ENCODE measurements around the gene CAMK2B. TPM values are rescaled to one million over a fixed set of nuclear protein-coding genes. Genes with fewer than 3 reads are reported as not detected.

The CAMK2B gene
- total RNA-seq, 2 experiments from 2014 or later = 0.97 to 1.9 TPM

DNA sequence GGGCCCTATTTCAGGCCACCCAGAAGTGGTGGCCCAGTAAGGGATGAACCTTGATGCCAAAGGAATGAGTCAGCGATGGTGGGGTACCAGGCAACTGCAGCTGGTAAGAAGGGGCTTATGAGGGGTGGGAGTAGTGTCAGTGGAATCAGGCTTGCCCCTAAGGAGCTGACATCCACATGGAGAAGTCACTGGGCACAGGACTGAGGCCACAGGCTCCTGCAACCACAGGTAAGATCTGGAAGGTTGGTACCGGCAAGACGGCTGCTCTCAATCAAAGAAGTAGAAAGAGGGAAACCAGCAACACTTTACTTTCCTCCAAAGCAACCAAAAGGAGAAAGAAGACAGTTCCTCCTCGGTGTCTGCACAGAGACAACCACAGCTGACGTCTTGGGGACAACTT is 138.7 kb downstream of the CAMK2B start:
- H3K4me3 Mint-ChIP-seq = no peak overlapping the region
- ChIA-PET POLR2A (no interaction called here), CTCF (interaction anchor here (1.0 to 1.3 kb wide), 2 partner anchors 10 to 54 kb away, joined by 3 to 5 read pairs; no protein-coding TSS in a partner anchor)
- intact Hi-C loops (cut with micrococcal nuclease) = no loop called here
- ATAC-seq = no peak
- TF ChIP-seq, protein P1, sequence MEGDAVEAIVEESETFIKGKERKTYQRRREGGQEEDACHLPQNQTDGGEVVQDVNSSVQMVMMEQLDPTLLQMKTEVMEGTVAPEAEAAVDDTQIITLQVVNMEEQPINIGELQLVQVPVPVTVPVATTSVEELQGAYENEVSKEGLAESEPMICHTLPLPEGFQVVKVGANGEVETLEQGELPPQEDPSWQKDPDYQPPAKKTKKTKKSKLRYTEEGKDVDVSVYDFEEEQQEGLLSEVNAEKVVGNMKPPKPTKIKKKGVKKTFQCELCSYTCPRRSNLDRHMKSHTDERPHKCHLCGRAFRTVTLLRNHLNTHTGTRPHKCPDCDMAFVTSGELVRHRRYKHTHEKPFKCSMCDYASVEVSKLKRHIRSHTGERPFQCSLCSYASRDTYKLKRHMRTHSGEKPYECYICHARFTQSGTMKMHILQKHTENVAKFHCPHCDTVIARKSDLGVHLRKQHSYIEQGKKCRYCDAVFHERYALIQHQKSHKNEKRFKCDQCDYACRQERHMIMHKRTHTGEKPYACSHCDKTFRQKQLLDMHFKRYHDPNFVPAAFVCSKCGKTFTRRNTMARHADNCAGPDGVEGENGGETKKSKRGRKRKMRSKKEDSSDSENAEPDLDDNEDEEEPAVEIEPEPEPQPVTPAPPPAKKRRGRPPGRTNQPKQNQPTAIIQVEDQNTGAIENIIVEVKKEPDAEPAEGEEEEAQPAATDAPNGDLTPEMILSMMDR (IDR thresholded peaks at IDR 0.05) = no peak
- no peaks in the 10 kb centered on the region for H3K4me1 Mint-ChIP-seq (ENCODE audit: low read depth)
- H3K27ac Mint-ChIP-seq = no peak overlapping the region
- H3K27me3 Mint-ChIP-seq = peaks cover 2% of the 10 kb centered on the region
- H3K9me3 Mint-ChIP-seq = peaks cover 7% of the 10 kb centered on the region
- no peaks in the 10 kb centered on the region for H3K36me3 Mint-ChIP-seq (ENCODE audit: low read depth)
- DNase-seq = no peak

DNA sequence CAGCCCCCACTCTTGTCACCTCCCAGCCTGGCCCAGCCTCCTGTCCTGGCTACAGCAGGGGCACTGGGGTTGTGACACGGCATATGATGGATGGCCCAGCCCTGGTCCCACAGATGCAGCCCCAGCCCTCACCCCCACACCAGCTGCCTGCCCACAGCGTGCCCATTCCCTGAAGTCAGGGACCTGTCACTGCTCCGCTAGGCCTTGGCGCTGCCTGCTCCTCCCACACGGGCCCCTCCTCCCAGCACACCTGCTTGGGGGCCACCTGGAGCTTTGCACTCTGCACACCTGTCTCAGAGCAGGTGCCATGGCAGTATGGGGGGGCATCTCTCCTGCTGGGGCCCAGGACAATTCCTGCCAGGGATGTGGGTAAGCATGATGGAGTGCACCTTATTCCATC is 139.7 kb downstream of the CAMK2B start:
- intact Hi-C loops (cut with micrococcal nuclease) = no loop called here
- TF ChIP-seq, protein P1 (IDR thresholded peaks at IDR 0.05) = no peak
- Mint-ChIP-seq H3K27ac (no peak overlapping the region), H3K36me3 (ENCODE audit: low read depth) (no peaks in the 10 kb centered on the region), H3K9me3 (peaks cover 7% of the 10 kb centered on the region), H3K4me1 (ENCODE audit: low read depth) (no peaks in the 10 kb centered on the region), H3K4me3 (no peak overlapping the region), H3K27me3 (no peaks in the 10 kb centered on the region)
- no peak for DNase-seq
- CTCF ChIA-PET = interaction anchor here (1.3 kb wide), 1 partner anchor 11 kb away, joined by 5 read pairs; no protein-coding TSS in a partner anchor
- POLR2A ChIA-PET = no interaction called here
- no peak for ATAC-seq

DNA sequence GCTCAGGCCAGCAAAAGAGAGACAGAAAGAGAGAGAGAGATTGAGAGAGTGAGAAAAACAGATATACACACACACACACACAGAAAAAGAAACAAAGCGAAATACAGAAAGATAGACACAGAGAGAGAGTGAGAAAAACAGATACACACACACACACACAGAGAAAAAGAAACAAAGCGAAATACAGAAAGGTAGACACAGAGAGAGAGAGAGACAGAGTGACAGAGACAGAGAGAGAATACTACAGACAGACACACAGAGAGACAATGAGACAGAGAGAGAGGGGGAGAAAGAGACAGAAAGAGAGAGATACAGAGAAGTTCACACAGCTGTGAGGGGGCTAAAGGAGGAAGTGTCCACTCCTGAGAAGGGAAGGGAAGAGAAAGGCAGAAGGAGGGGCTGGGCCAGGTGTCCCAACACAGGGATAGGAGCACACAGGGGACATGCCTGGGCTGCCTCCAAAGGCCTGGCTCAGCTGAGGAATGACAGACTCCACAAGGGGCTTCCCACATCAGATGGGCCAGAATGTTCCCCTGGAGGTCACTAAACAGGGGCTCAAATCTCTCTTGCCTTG is 140.4 kb downstream of the CAMK2B start:
- H3K4me3 Mint-ChIP-seq = no peak overlapping the region
- no peak overlapping the region for H3K27ac Mint-ChIP-seq
- peaks cover 7% of the 10 kb centered on the region for H3K9me3 Mint-ChIP-seq
- CTCF ChIA-PET = no interaction called here
- DNase-seq (no peak), ATAC-seq (no peak)
- H3K4me1 Mint-ChIP-seq (ENCODE audit: low read depth) = no peaks in the 10 kb centered on the region
- H3K36me3 Mint-ChIP-seq (ENCODE audit: low read depth) = no peaks in the 10 kb centered on the region
- TF ChIP-seq, protein P1 (IDR thresholded peaks at IDR 0.05) = no peak
- intact Hi-C loops (cut with micrococcal nuclease) = no loop called here
- POLR2A ChIA-PET = no interaction called here
- no peaks in the 10 kb centered on the region for H3K27me3 Mint-ChIP-seq

DNA sequence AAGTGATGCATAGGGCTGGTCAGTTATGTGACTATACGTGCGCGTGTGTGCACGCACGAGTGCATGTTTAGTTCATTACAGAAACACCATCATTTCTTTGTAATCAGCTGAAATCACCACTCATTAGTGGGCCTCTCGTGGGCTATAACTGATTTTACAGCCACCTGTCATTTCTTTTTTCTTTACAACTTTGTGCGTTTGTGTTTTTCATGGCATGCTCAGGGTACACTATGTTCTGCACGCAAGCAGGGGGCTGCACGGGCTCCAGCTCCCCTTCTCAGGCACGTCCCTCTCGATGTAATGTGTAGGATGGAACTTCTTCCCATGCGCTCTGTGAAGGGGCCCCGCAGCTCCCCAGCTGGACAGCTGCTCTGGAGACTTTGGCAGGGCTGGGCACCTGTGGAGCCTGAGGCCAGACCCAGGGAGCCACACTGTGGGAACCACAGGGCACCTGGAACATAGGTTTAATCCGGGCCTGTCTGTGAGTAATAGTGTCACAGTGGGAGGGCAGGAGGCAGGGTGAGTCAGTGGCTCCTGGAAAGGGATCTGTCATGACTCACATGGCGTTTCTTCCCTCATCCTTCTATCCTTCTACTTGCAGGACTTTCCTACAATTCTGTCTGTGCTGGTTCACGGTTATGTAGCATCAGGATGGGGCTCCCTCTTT is 141.1 kb downstream of the CAMK2B start:
- Mint-ChIP-seq H3K9me3 (peaks cover 7% of the 10 kb centered on the region), H3K27ac (no peak overlapping the region), H3K4me3 (no peak overlapping the region), H3K4me1 (ENCODE audit: low read depth) (no peaks in the 10 kb centered on the region), H3K27me3 (no peaks in the 10 kb centered on the region), H3K36me3 (ENCODE audit: low read depth) (no peaks in the 10 kb centered on the region)
- TF ChIP-seq, protein P1 (IDR thresholded peaks at IDR 0.05) = no peak
- intact Hi-C loops (cut with micrococcal nuclease) = no loop called here
- ChIA-PET POLR2A (no interaction called here), CTCF (no interaction called here)
- no peak for ATAC-seq
- no peak for DNase-seq

DNA sequence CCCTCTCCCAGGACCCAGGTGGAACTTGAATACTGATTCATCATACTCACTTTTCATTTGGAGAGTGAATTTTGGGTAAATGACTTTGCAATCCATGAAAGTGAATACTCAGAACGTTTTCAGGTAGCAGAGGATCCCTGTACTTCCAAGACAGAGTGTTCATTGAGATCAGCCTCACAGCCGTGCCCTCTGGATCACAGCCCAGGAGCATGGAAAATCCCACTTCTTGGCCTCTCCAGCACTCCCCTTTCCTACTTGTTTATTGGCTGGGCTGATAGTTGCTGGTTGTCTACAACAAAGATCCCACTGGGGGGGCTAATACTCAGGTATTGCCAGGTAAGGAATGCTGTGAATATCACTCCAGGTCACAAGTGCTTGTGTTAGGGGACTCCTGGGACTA is 142.0 kb downstream of the CAMK2B start:
- Mint-ChIP-seq H3K36me3 (ENCODE audit: low read depth) (no peaks in the 10 kb centered on the region), H3K4me3 (no peak overlapping the region), H3K27ac (no peak overlapping the region), H3K9me3 (peaks cover 7% of the 10 kb centered on the region), H3K27me3 (no peaks in the 10 kb centered on the region), H3K4me1 (ENCODE audit: low read depth) (no peaks in the 10 kb centered on the region)
- ATAC-seq (no peak), DNase-seq (no peak)
- TF ChIP-seq, protein P1 (IDR thresholded peaks at IDR 0.05) = no peak
- POLR2A ChIA-PET = no interaction called here
- intact Hi-C loops (cut with micrococcal nuclease) = no loop called here
- CTCF ChIA-PET = no interaction called here

Data from activated CD8-positive, alpha-beta T cell treated with anti-CD3 and anti-CD28 coated beads for 36 hours (primary cell).